Measurements from ENCODE around the gene PRRG4.
"Not testable (repeated sequence)": the region's sequence is repeated elsewhere in the genome, so short reads cannot be mapped to it uniquely, and the experiment has no call there.

Gene PRRG4

GRCh38 chr11:32829680-32830412, at the start of gene PRRG4:
PRRG4 (plus strand) TSS chr11:32829927; CDS start chr11:32830530, 603 bp downstream.
- DNase-seq (ENCODE audit: low read depth in 1 of 2, low spot score in 1 of 2): peak; percentile 11 to 16

DNA sequence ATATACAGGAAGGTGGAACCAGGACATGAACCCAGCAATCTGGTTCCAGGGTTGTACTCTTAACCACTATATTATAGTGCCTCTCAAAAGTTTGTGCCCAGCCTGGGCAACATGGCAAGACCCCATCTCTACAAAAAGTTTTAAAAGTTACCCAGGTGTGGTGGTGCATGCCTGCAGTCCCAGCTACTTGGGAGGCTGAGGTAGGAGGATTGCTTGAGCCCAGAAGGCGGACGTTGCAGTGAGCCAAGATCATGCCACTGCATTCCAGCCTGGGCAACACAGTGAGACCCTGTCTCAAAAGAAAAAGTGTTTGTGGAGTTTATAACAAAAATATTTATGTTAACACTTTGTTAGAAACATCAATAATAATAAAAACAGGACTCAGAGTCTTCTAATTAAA, 48.9 kb upstream of the PRRG4 start:
- DNase-seq (ENCODE audit: low read depth in 1 of 2, low spot score in 1 of 2): not testable (repeated sequence)

DNA sequence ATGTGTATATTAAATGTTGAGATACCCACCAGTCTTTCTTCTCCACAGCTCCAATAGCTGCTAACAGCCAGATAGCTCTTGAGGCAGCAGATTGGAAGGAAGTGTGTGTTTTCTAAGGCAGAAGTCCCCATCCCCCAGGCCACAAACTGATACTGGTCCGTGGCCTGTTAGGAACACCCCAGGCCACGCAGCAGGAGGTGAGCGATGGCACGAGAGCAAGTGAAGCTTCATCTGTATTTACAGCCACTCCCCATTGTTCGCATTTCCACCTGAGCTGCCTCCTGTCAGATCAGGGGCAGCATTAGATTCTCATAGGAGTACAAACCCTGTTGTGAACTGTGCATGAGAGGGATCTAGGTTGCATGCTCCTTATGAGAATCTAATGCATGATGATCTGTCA, 48.0 kb upstream of the PRRG4 start:
- no peak for DNase-seq (ENCODE audit: low read depth in 1 of 2, low spot score in 1 of 2)

DNA sequence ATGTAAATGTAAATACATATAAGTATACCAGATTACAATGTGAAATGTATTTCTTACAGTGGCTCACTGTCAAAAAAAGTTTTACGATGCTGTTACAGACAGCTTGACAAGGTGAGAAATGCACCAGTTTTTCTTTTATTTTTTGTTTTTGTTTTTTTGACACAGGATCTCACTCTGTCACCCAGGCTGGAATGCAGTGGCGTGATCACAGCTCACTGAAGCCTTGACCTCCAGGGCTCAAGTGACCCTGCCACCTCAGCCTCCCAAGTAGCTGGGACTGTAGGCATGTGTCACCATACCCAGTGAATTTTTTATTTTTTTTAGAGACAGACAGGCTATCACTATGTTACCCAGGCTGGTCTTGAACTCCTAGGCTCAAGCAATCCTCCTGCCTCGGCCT, 44.5 kb upstream of the PRRG4 start:
- DNase-seq (ENCODE audit: low read depth in 1 of 2, low spot score in 1 of 2): no peak

- no peak for DNase-seq (ENCODE audit: low read depth in 1 of 2, low spot score in 1 of 2)
Observed at GRCh38 chr11:32786811-32787210, 42.9 kb upstream of the PRRG4 start.

- DNase-seq (ENCODE audit: low read depth in 1 of 2, low spot score in 1 of 2): no peak
Observed at GRCh38 chr11:32790916-32791315, 38.8 kb upstream of the PRRG4 start.

- DNase-seq (ENCODE audit: low read depth in 1 of 2, low spot score in 1 of 2): no peak
Observed at GRCh38 chr11:32792111-32792947, 37.4 kb upstream of the PRRG4 start.

GRCh38 chr11:32792948-32793475, 36.7 kb upstream of the PRRG4 start:
- DNase-seq (ENCODE audit: low read depth in 1 of 2, low spot score in 1 of 2): peak; percentile 29 to 59

DNA sequence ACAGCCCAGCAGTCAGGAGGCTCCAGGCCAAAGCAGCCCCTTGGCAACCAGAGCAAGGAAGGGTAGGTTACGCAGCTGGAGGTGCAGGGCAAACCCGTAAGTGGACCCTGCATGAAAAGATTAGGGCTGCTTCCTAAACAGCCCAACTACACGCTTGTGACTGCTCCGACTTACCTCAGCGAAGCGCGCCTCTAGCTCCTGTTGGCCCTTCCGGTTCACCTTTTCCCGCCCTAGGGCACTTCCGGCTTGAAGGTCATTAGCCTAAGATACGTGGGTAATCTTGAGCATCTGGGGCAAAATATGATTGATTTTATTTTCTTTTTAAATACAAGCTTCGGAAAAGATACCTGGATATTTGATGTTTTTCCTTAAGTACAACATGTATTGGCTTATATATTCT, 35.3 kb upstream of the PRRG4 start, which contains the start of gene CCDC73:
Gene CCDC73 (minus strand): TSS at position 224 of the 400 bp plus-strand sequence. CDS start 34,419 bp downstream, outside the sequence.
- no peak for DNase-seq (ENCODE audit: low read depth in 1 of 2, low spot score in 1 of 2)

- no peak for DNase-seq (ENCODE audit: low read depth in 1 of 2, low spot score in 1 of 2)
Observed at GRCh38 chr11:32796425-32796824, 33.3 kb upstream of the PRRG4 start.

DNA sequence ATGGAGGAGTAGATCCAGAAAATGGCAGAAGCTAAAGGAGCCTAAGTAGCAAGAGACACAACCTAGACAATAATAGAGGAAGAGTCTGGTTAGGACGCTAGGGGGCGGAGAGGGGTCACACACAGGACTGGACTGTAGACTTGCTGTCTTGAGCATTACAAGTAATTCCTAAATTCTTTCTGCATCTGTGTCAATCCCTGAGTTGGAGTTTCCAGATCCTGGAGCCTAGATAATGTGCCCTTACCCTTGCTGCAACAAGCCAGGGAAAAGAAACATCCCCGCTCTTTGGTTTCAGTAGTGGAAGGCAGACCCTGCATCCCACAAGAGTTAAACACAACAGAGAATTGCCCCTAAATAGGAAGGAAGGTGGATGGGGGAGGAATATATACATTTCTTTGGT, 20.4 kb upstream of the PRRG4 start:
- DNase-seq (ENCODE audit: low read depth in 1 of 2, low spot score in 1 of 2): peak in 1 of 2 donors; percentile 46

- DNase-seq (ENCODE audit: low read depth in 1 of 2, low spot score in 1 of 2): no peak
Observed at GRCh38 chr11:32817181-32817851, 12.4 kb upstream of the PRRG4 start.

- no peak for DNase-seq (ENCODE audit: low read depth in 1 of 2, low spot score in 1 of 2)
Observed at GRCh38 chr11:32817852-32818183, 11.9 kb upstream of the PRRG4 start.

- no peak for DNase-seq (ENCODE audit: low read depth in 1 of 2, low spot score in 1 of 2)
Observed at GRCh38 chr11:32819187-32819586, 10.5 kb upstream of the PRRG4 start.

GRCh38 chr11:32820497-32820896, 9.2 kb upstream of the PRRG4 start:
- DNase-seq (ENCODE audit: low read depth in 1 of 2, low spot score in 1 of 2): no peak

DNA sequence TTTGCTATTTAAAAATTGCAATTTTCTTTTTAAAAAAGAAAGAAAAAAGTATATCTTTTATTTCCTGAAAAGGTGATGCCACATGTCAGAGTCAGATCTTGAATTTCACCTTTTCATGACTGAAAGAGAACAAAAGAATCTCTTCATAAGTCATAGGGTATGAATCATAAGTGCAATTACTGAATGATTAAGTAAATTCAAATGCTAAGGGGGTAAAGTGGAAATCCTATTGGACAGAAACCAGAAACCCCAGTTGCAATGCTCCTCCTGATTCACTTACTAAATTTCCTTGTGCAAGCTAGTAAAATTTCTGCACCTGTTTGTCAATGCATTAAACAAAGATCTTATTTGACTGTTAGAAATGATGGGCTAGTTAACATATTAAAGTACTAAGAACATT, 8.2 kb upstream of the PRRG4 start:
- DNase-seq (ENCODE audit: low read depth in 1 of 2, low spot score in 1 of 2): no peak

DNA sequence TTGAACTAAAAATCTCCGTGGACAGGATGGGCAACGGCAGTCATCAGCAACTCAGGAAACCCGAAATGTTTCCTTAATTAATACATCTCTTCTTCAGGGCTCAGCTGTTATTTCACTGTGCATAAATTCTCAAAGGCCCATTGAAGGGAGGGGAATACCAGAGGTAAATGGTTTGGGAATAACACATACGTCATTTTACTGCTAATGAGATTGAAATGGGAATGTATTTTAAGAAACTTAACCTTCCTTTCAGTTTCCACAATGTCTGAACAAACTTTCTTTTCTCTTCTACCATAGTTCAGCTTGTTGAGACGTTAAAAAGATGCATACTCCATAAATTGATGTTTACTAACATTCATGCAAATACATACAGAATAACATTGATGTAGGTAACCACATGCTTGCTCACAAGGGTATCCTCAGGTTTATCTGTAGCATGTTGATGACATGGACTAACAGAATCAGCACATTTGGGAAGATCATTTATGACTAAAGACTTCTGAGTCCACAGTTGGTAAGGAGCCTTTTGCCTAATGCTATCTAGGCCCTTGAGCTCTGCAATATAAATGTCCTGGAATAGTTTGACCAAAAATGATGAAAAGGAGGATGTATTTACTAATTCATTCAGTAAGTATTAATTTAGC, 7.7 kb upstream of the PRRG4 start:
- DNase-seq (ENCODE audit: low read depth in 1 of 2, low spot score in 1 of 2): no peak

DNA sequence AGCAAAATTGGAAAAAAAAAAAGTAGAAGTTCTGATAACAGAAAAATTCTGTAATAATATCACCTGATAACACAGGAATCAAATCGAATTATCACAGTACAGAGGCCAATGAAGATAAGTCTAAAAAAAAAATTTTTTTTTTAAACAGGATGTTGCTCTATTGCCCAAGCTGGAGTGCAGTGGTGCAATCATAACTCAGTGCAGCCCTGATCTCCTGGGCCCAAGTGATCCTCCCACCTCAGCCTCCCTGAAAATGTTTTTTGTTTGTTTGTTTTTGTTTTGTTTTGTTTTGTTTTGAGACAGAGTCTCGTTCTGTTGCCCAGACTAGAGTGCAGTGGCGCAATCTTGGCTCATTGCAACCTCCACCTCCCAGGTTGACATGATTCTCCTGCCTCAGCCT, 6.1 kb upstream of the PRRG4 start:
- not testable (repeated sequence) for DNase-seq (ENCODE audit: low read depth in 1 of 2, low spot score in 1 of 2)

GRCh38 chr11:32826113-32826512, 3.6 kb upstream of the PRRG4 start:
- DNase-seq (ENCODE audit: low read depth in 1 of 2, low spot score in 1 of 2): no peak

GRCh38 chr11:32827276-32827675, 2.5 kb upstream of the PRRG4 start:
- DNase-seq (ENCODE audit: low read depth in 1 of 2, low spot score in 1 of 2): no peak

DNA sequence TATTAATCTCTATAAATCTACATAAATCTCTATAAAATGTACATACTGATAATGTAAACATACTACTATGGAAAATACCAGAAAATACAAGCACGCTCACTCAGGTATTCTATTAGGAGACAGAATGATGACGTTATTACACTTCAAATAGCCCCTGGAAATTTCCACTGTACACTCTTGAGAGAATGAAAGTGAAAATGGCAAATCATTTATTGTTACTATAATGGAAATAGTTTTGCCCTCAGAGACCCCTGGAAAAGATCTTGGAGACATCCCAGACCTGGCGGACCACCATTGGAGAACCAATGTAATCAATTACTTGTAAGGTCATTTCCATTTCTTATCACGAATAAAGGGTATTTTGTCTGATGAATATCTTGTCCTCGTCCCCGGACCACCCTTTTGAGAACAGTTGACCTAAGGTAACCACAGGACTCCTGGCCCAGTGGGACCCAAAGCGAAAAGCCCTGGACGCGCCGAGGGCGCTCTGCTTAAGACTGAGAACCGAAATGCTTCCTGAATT, 509 bp upstream of the PRRG4 start:
- DNase-seq (ENCODE audit: low read depth in 1 of 2, low spot score in 1 of 2): no peak
